ENCODE results near the gene DLG2.

DNA sequence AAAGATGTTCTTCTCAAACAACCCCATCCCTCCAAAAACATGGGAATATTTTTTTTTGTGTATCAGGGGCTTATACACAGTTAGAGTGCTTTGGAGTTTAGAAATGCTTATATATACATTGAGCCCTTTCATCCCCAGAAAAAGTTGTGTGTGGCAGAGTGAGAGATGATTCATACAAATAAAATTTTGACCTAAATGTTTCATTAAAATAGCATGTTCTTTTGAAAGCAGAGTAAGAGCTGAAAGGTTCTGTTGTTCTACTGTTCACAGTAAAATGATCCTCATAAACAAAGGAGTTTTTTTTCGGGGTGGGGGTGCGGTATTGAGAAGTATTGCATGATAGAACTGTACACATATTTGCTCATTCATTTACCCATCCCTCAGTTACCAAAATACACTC, 512.4 kb downstream of the DLG2 start:
- TF ChIP-seq CTCF (IDR thresholded peaks at IDR 0.05 in 4 of 5, conservative IDR thresholded peaks at IDR 0.05 in 1 of 5) (no peak), POLR2A (IDR thresholded peaks at IDR 0.05) (no peak)
